IMR-90 (cell line): ENCODE measurements around the gene IRS2.

Experiments used
- BHLHE40 ChIP-seq: fragments of 150-350 bp; IDR thresholded peaks from 2 replicates; pipeline ENCODE4 v1.6.1; 2016; ENCODE audit warnings: mild to moderate bottlenecking, low read depth, low read length
- POLR2A ChIP-seq: IDR thresholded peaks from 2 replicates; pipeline ENCODE4 v1.6.1; 2012; ENCODE audit warnings: mild to moderate bottlenecking, low read depth, low read length
- RFX5 ChIP-seq: IDR thresholded peaks from 2 replicates; pipeline ENCODE4 v1.8.0; 2012; ENCODE audit warnings: low read depth, mild to moderate bottlenecking, low read length, moderate library complexity
- TF ChIP-seq, protein P1 (sequence below): conservative IDR thresholded peaks from 2 replicates; pipeline ENCODE4 v1.5.1; 2012; ENCODE audit warnings: mild to moderate bottlenecking, low read depth, low read length, improper control_type of control experiment

DNA sequence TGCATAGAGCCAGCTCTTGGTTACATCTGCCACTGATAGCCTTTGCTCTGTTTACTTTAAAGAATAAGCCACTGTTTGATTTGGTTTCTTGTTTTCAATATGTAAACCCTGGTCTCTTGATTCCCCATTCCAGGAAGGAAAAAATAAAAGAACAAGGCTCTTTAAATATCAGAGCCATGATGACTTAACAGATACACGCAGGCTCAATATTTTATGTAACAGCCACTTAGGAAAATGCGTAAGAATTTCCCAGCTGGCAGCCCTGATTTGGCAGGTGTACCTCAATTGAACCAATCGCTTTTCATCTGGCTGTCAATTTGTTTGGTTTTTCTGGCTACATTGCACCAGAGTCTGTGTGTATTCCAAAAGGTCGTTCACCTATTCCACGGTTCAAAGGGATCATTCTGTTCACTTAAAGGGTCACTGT lies 65.6 kb downstream of the IRS2 start:
- TF ChIP-seq, protein P1, sequence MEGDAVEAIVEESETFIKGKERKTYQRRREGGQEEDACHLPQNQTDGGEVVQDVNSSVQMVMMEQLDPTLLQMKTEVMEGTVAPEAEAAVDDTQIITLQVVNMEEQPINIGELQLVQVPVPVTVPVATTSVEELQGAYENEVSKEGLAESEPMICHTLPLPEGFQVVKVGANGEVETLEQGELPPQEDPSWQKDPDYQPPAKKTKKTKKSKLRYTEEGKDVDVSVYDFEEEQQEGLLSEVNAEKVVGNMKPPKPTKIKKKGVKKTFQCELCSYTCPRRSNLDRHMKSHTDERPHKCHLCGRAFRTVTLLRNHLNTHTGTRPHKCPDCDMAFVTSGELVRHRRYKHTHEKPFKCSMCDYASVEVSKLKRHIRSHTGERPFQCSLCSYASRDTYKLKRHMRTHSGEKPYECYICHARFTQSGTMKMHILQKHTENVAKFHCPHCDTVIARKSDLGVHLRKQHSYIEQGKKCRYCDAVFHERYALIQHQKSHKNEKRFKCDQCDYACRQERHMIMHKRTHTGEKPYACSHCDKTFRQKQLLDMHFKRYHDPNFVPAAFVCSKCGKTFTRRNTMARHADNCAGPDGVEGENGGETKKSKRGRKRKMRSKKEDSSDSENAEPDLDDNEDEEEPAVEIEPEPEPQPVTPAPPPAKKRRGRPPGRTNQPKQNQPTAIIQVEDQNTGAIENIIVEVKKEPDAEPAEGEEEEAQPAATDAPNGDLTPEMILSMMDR = no peak
- TF ChIP-seq RFX5 (no peak), POLR2A (no peak), BHLHE40 (no peak)
